Measurements from ENCODE around the gene INMT. TPM values are rescaled to one million over a fixed set of nuclear protein-coding genes. Genes with fewer than 3 reads are reported as not detected.
A peak's percentile ranks its signal among the peaks of the same experiment; 100 is the strongest.

INMT gene
- 2.6 and 4.9 TPM in 2 replicates for total RNA-seq
- polyA plus RNA-seq, result 0.98 and 2.2 TPM in 2 replicates

DNA sequence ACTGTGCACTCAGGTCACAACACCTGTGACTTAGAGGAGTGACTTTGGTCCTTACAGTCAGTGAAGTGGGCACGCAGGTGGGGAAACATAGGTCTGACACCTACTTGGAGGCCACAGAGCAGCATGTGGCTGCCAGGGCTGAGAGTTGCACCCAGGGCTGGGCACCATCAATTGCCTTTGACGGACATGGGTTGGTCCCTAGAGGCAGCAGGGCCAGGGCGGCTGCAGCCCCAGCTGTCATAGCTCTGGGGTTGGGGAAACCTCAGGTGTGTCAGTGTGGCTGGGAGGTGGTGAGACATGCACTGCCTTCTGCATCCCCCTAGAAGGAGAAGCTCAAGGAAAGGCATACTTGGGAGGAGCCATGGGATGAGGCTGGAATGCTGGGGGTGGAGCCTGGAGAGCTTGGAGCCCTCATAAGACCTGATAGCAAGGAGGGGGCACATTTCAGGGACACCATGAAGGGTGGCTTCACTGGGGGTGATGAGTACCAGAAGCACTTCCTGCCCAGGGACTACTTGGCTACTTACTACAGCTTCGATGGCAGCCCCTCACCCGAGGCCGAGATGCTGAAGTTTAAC, at the start of gene INMT:
Gene INMT (plus strand): TSS at position 440 of the 578 bp plus-strand sequence. CDS start 16 bp downstream, at position 456.
- no peaks in the 10 kb centered on the region for H3K36me3 ChIP-seq
- peak in 1 of 2 donors; percentile 84 for DNase-seq (ENCODE audit: low read depth in 1 of 2, low spot score in 1 of 2)
- no peaks in the 10 kb centered on the region for H3K9me3 ChIP-seq (ENCODE audit: low read depth)
- H3K27me3 ChIP-seq, result no peaks in the 10 kb centered on the region
- no peak within 1 kb of the TSS for H3K27ac ChIP-seq
- H3K4me3 ChIP-seq, result no peak within 1 kb of the TSS
- TF ChIP-seq CTCF (IDR thresholded peaks at IDR 0.05; ENCODE audit: low read depth, low read length), result no peak
- H3K4me1 ChIP-seq (ENCODE audit: low read depth), result peaks cover 14% of the 10 kb centered on the region

DNA sequence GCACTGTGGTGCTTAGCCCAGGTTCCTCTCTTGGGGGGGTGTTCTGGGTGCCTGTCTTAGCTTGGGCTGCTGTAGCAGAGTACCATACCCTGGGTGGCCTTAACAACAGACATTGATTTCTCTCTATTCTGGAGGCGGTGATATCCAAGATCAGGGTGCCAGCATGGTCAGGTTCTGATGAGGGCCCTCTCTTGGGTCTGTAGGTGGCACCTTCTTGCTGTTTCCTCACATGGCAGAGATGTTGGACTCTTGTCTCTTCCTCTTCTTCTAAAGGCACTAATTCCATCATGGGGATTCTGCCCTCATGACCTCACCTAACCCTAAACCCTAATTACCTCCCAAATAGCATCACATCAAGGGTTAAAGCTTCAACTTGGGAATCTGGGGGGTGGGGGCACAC, 49.7 kb upstream of the INMT start:
- peak; percentile 29 for TF ChIP-seq CTCF (IDR thresholded peaks at IDR 0.05; ENCODE audit: low read depth, low read length)
- Histone ChIP-seq H3K27me3 (no peaks in the 10 kb centered on the region), H3K9me3 (ENCODE audit: low read depth) (no peaks in the 10 kb centered on the region), H3K4me3 (no peak overlapping the region), H3K36me3 (no peaks in the 10 kb centered on the region), H3K4me1 (ENCODE audit: low read depth) (peaks cover 9% of the 10 kb centered on the region), H3K27ac (no peak overlapping the region)
- DNase-seq (ENCODE audit: low read depth in 1 of 2, low spot score in 1 of 2), result no peak

DNA sequence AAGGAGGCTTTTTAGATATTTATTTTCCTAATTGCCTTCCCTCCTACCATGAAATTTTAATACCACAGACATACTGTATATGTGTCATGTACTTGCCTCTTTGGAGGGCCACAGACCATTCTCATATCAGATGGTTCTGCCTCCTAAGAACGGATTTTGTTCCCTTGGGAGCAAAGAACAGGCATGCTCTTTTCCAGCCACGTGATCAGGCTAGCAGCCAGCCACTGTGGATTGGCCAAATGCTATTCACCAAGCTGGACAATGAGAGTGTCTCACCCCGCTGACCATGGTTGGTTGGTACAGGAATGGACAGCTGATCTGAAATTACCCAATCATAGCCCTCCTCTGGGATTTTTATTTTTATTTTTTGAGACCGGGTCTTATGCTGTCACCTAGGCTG, 48.2 kb upstream of the INMT start:
- TF ChIP-seq CTCF (IDR thresholded peaks at IDR 0.05; ENCODE audit: low read depth, low read length), result no peak
- H3K4me3 ChIP-seq, result no peak overlapping the region
- peaks cover 18% of the 10 kb centered on the region for H3K4me1 ChIP-seq (ENCODE audit: low read depth)
- no peak overlapping the region for H3K27ac ChIP-seq
- DNase-seq (ENCODE audit: low read depth in 1 of 2, low spot score in 1 of 2), result peak in 1 of 2 donors; percentile 23
- H3K36me3 ChIP-seq, result no peaks in the 10 kb centered on the region
- H3K27me3 ChIP-seq, result no peaks in the 10 kb centered on the region
- H3K9me3 ChIP-seq (ENCODE audit: low read depth), result no peaks in the 10 kb centered on the region

DNA sequence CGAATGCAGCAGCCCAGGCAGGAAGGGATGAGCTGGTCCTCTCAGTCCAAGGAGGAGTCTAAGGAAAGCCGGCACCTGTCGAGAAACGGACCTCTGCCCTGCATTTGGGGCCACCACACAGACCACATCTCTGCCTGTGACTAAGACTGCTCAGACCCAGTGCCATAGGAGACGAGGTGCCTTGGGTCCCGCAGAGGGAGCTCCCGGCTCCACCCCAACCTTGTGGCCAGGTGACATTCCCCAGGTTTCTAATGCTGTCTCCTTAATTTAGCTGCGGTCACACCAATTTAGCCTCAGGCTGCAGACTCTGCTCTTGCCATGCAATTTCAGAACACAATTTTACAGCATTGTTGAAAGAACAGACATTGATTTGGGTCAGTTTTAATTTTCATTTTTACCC, 46.9 kb upstream of the INMT start:
- no peak overlapping the region for H3K4me3 ChIP-seq
- TF ChIP-seq CTCF (IDR thresholded peaks at IDR 0.05; ENCODE audit: low read depth, low read length), result no peak
- peaks cover 31% of the 10 kb centered on the region for H3K4me1 ChIP-seq (ENCODE audit: low read depth)
- no peaks in the 10 kb centered on the region for H3K27me3 ChIP-seq
- H3K36me3 ChIP-seq, result no peaks in the 10 kb centered on the region
- no peak overlapping the region for H3K27ac ChIP-seq
- no peak for DNase-seq (ENCODE audit: low read depth in 1 of 2, low spot score in 1 of 2)
- H3K9me3 ChIP-seq (ENCODE audit: low read depth), result no peaks in the 10 kb centered on the region

- Histone ChIP-seq H3K27me3 (no peaks in the 10 kb centered on the region), H3K4me3 (no peak overlapping the region), H3K36me3 (no peaks in the 10 kb centered on the region), H3K9me3 (ENCODE audit: low read depth) (no peaks in the 10 kb centered on the region), H3K4me1 (ENCODE audit: low read depth) (peaks cover 26% of the 10 kb centered on the region), H3K27ac (no peak overlapping the region)
- DNase-seq (ENCODE audit: low read depth in 1 of 2, low spot score in 1 of 2), result no peak
- no peak for TF ChIP-seq CTCF (IDR thresholded peaks at IDR 0.05; ENCODE audit: low read depth, low read length)
Observed at GRCh38 chr7:30705596-30705995, 46.3 kb upstream of the INMT start.

All from cardiac muscle cell (in vitro differentiated cells and primary cell).